H1 (cell line): ENCODE measurements around the gene LY9. TPM values are rescaled to one million over a fixed set of nuclear protein-coding genes. Genes with fewer than 3 reads are reported as not detected.

Experiments
- CBX8 ChIP-seq: fragments of 300-800, 300-1000 bp; sonication (generic); IDR thresholded peaks from 2 replicates; pipeline ENCODE4 v1.7.1; 2016; ENCODE audit warnings: low read depth, low read length, borderline replicate concordance
- CHD7 ChIP-seq: fragments of 300-600 bp; sonication (generic); IDR thresholded peaks from 2 replicates; pipeline ENCODE4 v1.7.1; 2012; ENCODE audit warnings: low read length, moderate library complexity, mild to moderate bottlenecking, inconsistent platforms; ENCODE audit not compliant: insufficient replicate concordance
- EGR1 ChIP-seq: IDR thresholded peaks from 2 replicates; pipeline ENCODE4 v1.6.1; 2011; ENCODE audit warnings: low read depth, low read length, borderline replicate concordance
- HDAC6 ChIP-seq: IDR thresholded peaks from one replicate; pipeline ENCODE4 v1.7.1; 2012; ENCODE audit warnings: low read depth, mild to moderate bottlenecking, inconsistent platforms, low read length, moderate library complexity
- PHF8 ChIP-seq: fragments of 200-600 bp; sonication (generic); conservative IDR thresholded peaks from 2 replicates; pipeline ENCODE4 v1.7.1; 2012; ENCODE audit warnings: low read depth, mild to moderate bottlenecking, inconsistent platforms, low read length, moderate library complexity
- POU5F1 ChIP-seq: IDR thresholded peaks from 2 replicates; pipeline ENCODE4 v1.6.1; 2011; ENCODE audit warnings: low read depth, mild to moderate bottlenecking, low read length, moderate library complexity
- SP4 ChIP-seq: IDR thresholded peaks from 2 replicates; pipeline ENCODE4 v1.6.1; 2012; ENCODE audit warnings: low read length, inconsistent platforms
- TAF7 ChIP-seq: optimal IDR thresholded peaks from 2 replicates; pipeline ENCODE3; 2011; ENCODE audit warnings: low read depth, mild to moderate bottlenecking, inconsistent platforms, low read length, moderate library complexity, borderline replicate concordance
- polyA plus RNA-seq, 7 experiments: library from polyadenylated mRNA; depleted of rRNA in 3 of 7; stranded (reverse) in 5 of 7; unstranded in 2 of 7; fragments of >200 nt in 5 of 7; fragments of 200-250 nt in 2 of 7; gene quantifications; 1 replicate in 5 of 7; 2 replicates in 1 of 7; 4 replicates in 1 of 7; pipeline versions ENCODE4 v1.2.1 to v1.2.3, GENCODE V29; 2011 to 2013; ENCODE audit warnings: missing spikeins in 2 of 7, mixed read lengths in 2 of 7
- total RNA-seq: library from RNA; stranded (reverse); fragmentation: NEBNext Ultra II Directional; extraction: Animal tissue kit (Norgen Biotek cat#: 25700); gene quantifications from 2 replicates; pipeline ENCODE4 v1.2.1, GENCODE V29; 2021

The LY9 gene
- total and polyA plus RNA-seq, 2 of the 8 experiments (the other 6 are each of a cell fraction or from before 2014, with no cell fraction given): not detected

- no peak for TF ChIP-seq CHD7
- TF ChIP-seq TAF7: no peak
- no peak for TF ChIP-seq HDAC6
- no peak for TF ChIP-seq CBX8
- TF ChIP-seq PHF8: no peak
- no peak for TF ChIP-seq POU5F1
- TF ChIP-seq SP4: no peak
- no peak for TF ChIP-seq EGR1
These were observed 40.5 kb upstream of the LY9 start (continued) for GRCh38 chr1:160755461-160755860.
